Fibroblast of lung (primary cell): ENCODE measurements around the gene MLKL. TPM values are rescaled to one million over a fixed set of nuclear protein-coding genes. Genes with fewer than 3 reads are reported as not detected.
"Not testable (repeated sequence)": the region's sequence is repeated elsewhere in the genome, so short reads cannot be mapped to it uniquely, and the experiment has no call there.

ENCODE experiments used
- DNase-seq, 2 donors: peaks; one replicate each; pipeline versions ENCODE4 v3.0.0 to v3.0.0-alpha.2; 2010; ENCODE audit warnings: low read depth in 2 of 2
- H2AFZ ChIP-seq: 2 replicates; pipeline ENCODE4 v1.5.1; 2012; ENCODE audit warnings: low read length, control low read depth, inconsistent platforms
- H3K27ac ChIP-seq: 2 replicates; pipeline ENCODE4 v1.5.1; 2011; ENCODE audit warnings: low read length, control low read depth; ENCODE audit not compliant: insufficient read depth
- H3K27me3 ChIP-seq: 2 replicates; pipeline ENCODE4 v1.5.1; 2011; ENCODE audit warnings: mild to moderate bottlenecking, low read length; ENCODE audit not compliant: control insufficient read depth, insufficient read depth
- H3K36me3 ChIP-seq: 2 replicates; pipeline ENCODE4 v1.5.1; 2011; ENCODE audit warnings: low read length; ENCODE audit not compliant: control insufficient read depth, insufficient read depth
- H3K4me1 ChIP-seq: 2 replicates; pipeline ENCODE4 v1.5.1; 2011; ENCODE audit warnings: low read length; ENCODE audit not compliant: control insufficient read depth, insufficient read depth; ENCODE audit errors: extremely low read depth
- H3K4me2 ChIP-seq: 2 replicates; pipeline ENCODE4 v1.5.1; 2011; ENCODE audit warnings: low read length, control low read depth; ENCODE audit not compliant: insufficient read depth; ENCODE audit errors: extremely low read depth
- H3K4me3 ChIP-seq, 4 experiments: fragments of 200-600 bp in 1 of 4; sonication (generic) in 1 of 4; replicated peaks in 1 of 4; 2 replicates each; pipeline ENCODE4 v1.5.1; 2011 to 2016; ENCODE audit warnings: low read length in 4 of 4, low read depth in 3 of 4, mild to moderate bottlenecking in 3 of 4, control low read depth in 2 of 4, inconsistent platforms in 1 of 4, mixed read lengths in 1 of 4; ENCODE audit not compliant: insufficient read depth in 1 of 4; ENCODE audit errors: control extremely low read depth in 1 of 4
- H3K79me2 ChIP-seq: 2 replicates; pipeline ENCODE4 v1.5.1; 2012; ENCODE audit warnings: mild to moderate bottlenecking, low read length, inconsistent platforms; ENCODE audit not compliant: control insufficient read depth, insufficient read depth
- H3K9ac ChIP-seq: 2 replicates; pipeline ENCODE4 v1.5.1; 2011; ENCODE audit warnings: mild to moderate bottlenecking, low read length, control low read depth; ENCODE audit not compliant: insufficient read depth
- H3K9me3 ChIP-seq: 2 replicates; pipeline ENCODE4 v1.5.1; 2012; ENCODE audit warnings: low read depth, low read length; ENCODE audit not compliant: control insufficient read depth, insufficient read depth
- H4K20me1 ChIP-seq: 2 replicates; pipeline ENCODE4 v1.5.1; 2011; ENCODE audit warnings: low read length; ENCODE audit not compliant: control insufficient read depth, insufficient read depth; ENCODE audit errors: extremely low read depth
- CTCF ChIP-seq, 2 donors: IDR thresholded peaks in 1 of 2; conservative IDR thresholded peaks in 1 of 2; 1 replicate in 1 of 2; 2 replicates in 1 of 2; pipeline ENCODE4 v1.5.1; 2011 to 2012; ENCODE audit warnings: low read length in 2 of 2, control low read depth in 1 of 2, inconsistent platforms in 1 of 2, low read depth in 1 of 2, mild to moderate bottlenecking in 1 of 2
- EZH2 ChIP-seq: IDR thresholded peaks from 2 replicates; pipeline ENCODE4 v1.5.1; 2012; ENCODE audit warnings: low read length, control low read depth, mild to moderate bottlenecking; ENCODE audit errors: missing control alignments
- polyA plus RNA-seq, 2 donors: library from polyadenylated mRNA; depleted of rRNA in 1 of 2; stranded (reverse) in 1 of 2; unstranded in 1 of 2; fragments of >200 nt; gene quantifications; 2 replicates each; pipeline ENCODE4 v1.2.1, GENCODE V29; 2011 to 2012; ENCODE audit warnings: missing spikeins in 1 of 2
- total RNA-seq: library from RNA; depleted of rRNA; stranded (reverse); fragments of >200 nt; gene quantifications from 2 replicates; pipeline ENCODE4 v1.2.1, GENCODE V29; 2014

MLKL gene
- total and polyA plus RNA-seq, 2 donors (not counting 1 experiment from before 2014, with no cell fraction given) = 4.8 to 5.8 TPM

GRCh38 chr16:74679983-74680382 lies 20.7 kb downstream of the MLKL start:
- Histone ChIP-seq H3K27ac (no peak overlapping the region), H3K9me3 (no peaks in the 10 kb centered on the region), H3K9ac (no peak overlapping the region), H3K4me1 (no peaks in the 10 kb centered on the region), H2AFZ (no peak overlapping the region), H3K36me3 (no peaks in the 10 kb centered on the region), H3K4me2 (no peak overlapping the region), H3K4me3 (no peak overlapping the region), H4K20me1 (no peaks in the 10 kb centered on the region), H3K79me2 (no peaks in the 10 kb centered on the region), H3K27me3 (no peaks in the 10 kb centered on the region)
- DNase-seq = no peak
- TF ChIP-seq CTCF (conservative IDR thresholded peaks at IDR 0.05 in 1 of 2, IDR thresholded peaks at IDR 0.05 in 1 of 2; ENCODE audit: low read depth in 1 of 2, low read length in 2 of 2) (no peak), EZH2 (no peak)

- no peak for TF ChIP-seq CTCF (conservative IDR thresholded peaks at IDR 0.05 in 1 of 2, IDR thresholded peaks at IDR 0.05 in 1 of 2; ENCODE audit: low read depth in 1 of 2, low read length in 2 of 2)
- TF ChIP-seq EZH2 = no peak
- H2AFZ ChIP-seq = no peak overlapping the region
Observed at GRCh38 chr16:74677868-74678267, 22.8 kb downstream of the MLKL start.

GRCh38 chr16:74673876-74674275 lies 26.8 kb downstream of the MLKL start:
- Histone ChIP-seq H2AFZ (no peak overlapping the region), H3K9ac (no peak overlapping the region), H3K36me3 (no peaks in the 10 kb centered on the region), H4K20me1 (no peaks in the 10 kb centered on the region), H3K27me3 (no peaks in the 10 kb centered on the region), H3K4me1 (no peaks in the 10 kb centered on the region), H3K4me2 (no peak overlapping the region), H3K27ac (no peak overlapping the region), H3K4me3 (no peak overlapping the region), H3K9me3 (no peaks in the 10 kb centered on the region), H3K79me2 (no peaks in the 10 kb centered on the region)
- no peak for DNase-seq
- TF ChIP-seq EZH2 (no peak), CTCF (conservative IDR thresholded peaks at IDR 0.05 in 1 of 2, IDR thresholded peaks at IDR 0.05 in 1 of 2; ENCODE audit: low read depth in 1 of 2, low read length in 2 of 2) (no peak)

More at GRCh38 chr16:74677868-74678267, 22.8 kb downstream of the MLKL start:
- Histone ChIP-seq H3K36me3 (no peaks in the 10 kb centered on the region), H3K4me2 (no peak overlapping the region), H3K27me3 (no peaks in the 10 kb centered on the region), H3K4me3 (no peak overlapping the region), H3K9ac (no peak overlapping the region), H3K4me1 (no peaks in the 10 kb centered on the region), H4K20me1 (no peaks in the 10 kb centered on the region), H3K79me2 (no peaks in the 10 kb centered on the region), H3K27ac (no peak overlapping the region), H3K9me3 (no peaks in the 10 kb centered on the region)
- DNase-seq = no peak

- not testable (repeated sequence) for DNase-seq, H3K27me3 ChIP-seq, H3K4me2 ChIP-seq, H3K27ac ChIP-seq, H3K4me1 ChIP-seq, H4K20me1 ChIP-seq, H3K9me3 ChIP-seq, H3K9ac ChIP-seq, H3K36me3 ChIP-seq, H2AFZ ChIP-seq, H3K4me3 ChIP-seq
- H3K79me2 ChIP-seq = peaks cover 28% of the 10 kb centered on the region
Observed at GRCh38 chr16:74668877-74669276, 31.8 kb downstream of the MLKL start.
